Caco-2 (cell line): ENCODE results near the gene PTPRN2. TPM values are rescaled to one million over a fixed set of nuclear protein-coding genes. Genes with fewer than 3 reads are reported as not detected.
"Not testable (repeated sequence)": the region's sequence is repeated elsewhere in the genome, so short reads cannot be mapped to it uniquely, and the experiment has no call there.

Source experiments
- BruUV-seq: library from RNA; stranded (reverse); fragments of 400-500 nt; replicated peaks from 2 replicates; lab custom pipeline; 2021; lab: Mats Ljungman, UMichigan
- CTCF ChIA-PET: fragments of 300-600 bp; sonication (Branson Sonifier 250); formaldehyde crosslinking; loops from one replicate; lab custom pipeline; 2022; ENCODE audit warnings: antibody characterized with exemption; lab: Charles Lee
- POLR2A ChIA-PET: fragments of 300-600 bp; sonication (Branson Sonifier 250); formaldehyde crosslinking; loops from one replicate; lab custom pipeline; 2022; ENCODE audit warnings: antibody characterized with exemption; lab: Charles Lee
- DNase-seq, 2 experiments: peaks; one replicate each; pipeline versions ENCODE4 v3.0.0 to v3.0.0-alpha.2; 2020 to 2022
- H3K27me3 ChIP-seq: replicated peaks from 2 replicates; pipeline ENCODE4 v1.6.0; 2011; ENCODE audit warnings: low read length; ENCODE audit not compliant: control insufficient read depth, insufficient read depth
- H3K36me3 ChIP-seq: 2 replicates; pipeline ENCODE4 v1.5.1; 2011; ENCODE audit warnings: low read length; ENCODE audit not compliant: control insufficient read depth, insufficient read depth
- H3K4me1 ChIP-seq: fragments of 250-450 bp; sonication (Bioruptor Pico); 2 replicates; pipeline ENCODE4 v1.5.1; 2020; ENCODE audit warnings: mild to moderate bottlenecking
- H3K4me3 ChIP-seq: 2 replicates; pipeline ENCODE4 v1.5.1; 2011; ENCODE audit warnings: low read depth, mild to moderate bottlenecking, control low read depth, low read length
- H3K9me3 ChIP-seq: fragments of 250-450 bp; sonication (Bioruptor Pico); 2 replicates; pipeline ENCODE4 v1.5.1; 2020; ENCODE audit warnings: mild to moderate bottlenecking, moderate library complexity
- H3K27ac Mint-ChIP-seq: one replicate; pipeline ENCODE4 v1.8.0; 2022; ENCODE audit warnings: mixed read lengths; ENCODE audit not compliant: unreplicated experiment
- H3K27me3 Mint-ChIP-seq: one replicate; pipeline ENCODE4 v1.8.0; 2022; ENCODE audit warnings: mixed read lengths; ENCODE audit not compliant: insufficient read depth, unreplicated experiment
- H3K36me3 Mint-ChIP-seq: one replicate; pipeline ENCODE4 v1.8.0; 2022; ENCODE audit warnings: mild to moderate bottlenecking, mixed read lengths; ENCODE audit not compliant: insufficient read depth, unreplicated experiment
- H3K4me1 Mint-ChIP-seq: one replicate; pipeline ENCODE4 v1.8.0; 2022; ENCODE audit warnings: low read depth, mixed read lengths; ENCODE audit not compliant: unreplicated experiment
- H3K4me3 Mint-ChIP-seq: one replicate; pipeline ENCODE4 v1.8.0; 2022; ENCODE audit warnings: mild to moderate bottlenecking, moderate library complexity, mixed read lengths; ENCODE audit not compliant: unreplicated experiment
- H3K9me3 Mint-ChIP-seq: one replicate; pipeline ENCODE4 v1.8.0; 2022; ENCODE audit warnings: mixed read lengths; ENCODE audit not compliant: unreplicated experiment
- intact Hi-C: fragments of 100-400 bp; cut with micrococcal nuclease; formaldehyde crosslinking; loops from one replicate; pipeline ENCODE4 v1.10.0; 2022; ENCODE audit not compliant: unreplicated experiment
- total RNA-seq: library from RNA; stranded (reverse); gene quantifications from 2 replicates; pipeline ENCODE4 v1.2.3, GENCODE V29; 2022
- TF ChIP-seq, protein P1 (sequence below), 2 experiments: fragments of 200-600 bp in 1 of 2; IDR thresholded peaks; 1 replicate in 1 of 2; 2 replicates in 1 of 2; pipeline versions ENCODE4 v1.5.1 to v1.8.0; 2011 to 2022; ENCODE audit warnings: antibody characterized with exemption in 1 of 2, control low read depth in 1 of 2, inconsistent platforms in 1 of 2, low read depth in 1 of 2, low read length in 1 of 2, mild to moderate bottlenecking in 1 of 2, moderate library complexity in 1 of 2; ENCODE audit not compliant: insufficient read depth in 1 of 2, severe bottlenecking in 1 of 2, unreplicated experiment in 1 of 2

PTPRN2 gene
- total RNA-seq, 1 experiment from 2014 or later: 1.4 TPM

DNA sequence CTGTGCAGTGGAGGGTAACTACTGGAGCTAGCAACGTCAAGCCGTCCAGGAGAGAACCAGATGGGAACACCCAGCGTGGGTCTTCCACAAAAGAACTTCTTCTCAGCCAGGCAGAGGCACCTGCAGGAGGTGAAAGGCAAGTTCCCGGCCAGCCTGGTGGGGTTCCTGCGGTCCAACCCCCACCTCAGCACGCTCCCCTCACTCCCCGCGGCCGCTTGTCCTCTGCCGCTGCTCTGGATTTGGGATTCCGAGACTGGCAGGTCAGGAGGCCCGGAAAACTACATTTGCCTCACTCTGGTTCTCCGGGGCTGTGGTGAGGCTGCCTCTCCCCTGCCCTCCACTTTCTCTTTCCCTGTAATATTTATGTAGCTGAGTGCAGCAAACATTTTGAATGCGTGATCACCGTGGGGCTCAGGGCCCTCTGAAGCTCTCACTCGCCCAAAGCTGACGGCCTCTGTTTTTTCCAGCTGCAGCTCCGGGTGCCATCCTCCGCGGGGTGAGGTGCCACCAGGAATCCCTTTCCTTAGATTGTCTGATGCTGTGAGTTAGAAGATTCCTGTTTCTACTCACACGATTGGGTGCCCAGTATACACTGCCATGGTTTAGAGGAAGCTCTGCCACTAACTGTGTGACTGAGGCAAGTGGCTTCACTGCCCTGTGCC lies 884.0 kb downstream of the PTPRN2 start:
- Mint-ChIP-seq H3K36me3 (no peaks in the 10 kb centered on the region), H3K4me1 (no peaks in the 10 kb centered on the region), H3K27me3 (peaks cover 18% of the 10 kb centered on the region), H3K4me3 (no peak overlapping the region), H3K9me3 (no peaks in the 10 kb centered on the region), H3K27ac (no peak overlapping the region)
- Histone ChIP-seq H3K4me3 (no peak overlapping the region), H3K27me3 (no peaks in the 10 kb centered on the region), H3K36me3 (no peaks in the 10 kb centered on the region), H3K9me3 (no peaks in the 10 kb centered on the region), H3K4me1 (no peaks in the 10 kb centered on the region)
- no peak for DNase-seq
- ChIA-PET POLR2A (no interaction called here), CTCF (no interaction called here)
- TF ChIP-seq, protein P1, sequence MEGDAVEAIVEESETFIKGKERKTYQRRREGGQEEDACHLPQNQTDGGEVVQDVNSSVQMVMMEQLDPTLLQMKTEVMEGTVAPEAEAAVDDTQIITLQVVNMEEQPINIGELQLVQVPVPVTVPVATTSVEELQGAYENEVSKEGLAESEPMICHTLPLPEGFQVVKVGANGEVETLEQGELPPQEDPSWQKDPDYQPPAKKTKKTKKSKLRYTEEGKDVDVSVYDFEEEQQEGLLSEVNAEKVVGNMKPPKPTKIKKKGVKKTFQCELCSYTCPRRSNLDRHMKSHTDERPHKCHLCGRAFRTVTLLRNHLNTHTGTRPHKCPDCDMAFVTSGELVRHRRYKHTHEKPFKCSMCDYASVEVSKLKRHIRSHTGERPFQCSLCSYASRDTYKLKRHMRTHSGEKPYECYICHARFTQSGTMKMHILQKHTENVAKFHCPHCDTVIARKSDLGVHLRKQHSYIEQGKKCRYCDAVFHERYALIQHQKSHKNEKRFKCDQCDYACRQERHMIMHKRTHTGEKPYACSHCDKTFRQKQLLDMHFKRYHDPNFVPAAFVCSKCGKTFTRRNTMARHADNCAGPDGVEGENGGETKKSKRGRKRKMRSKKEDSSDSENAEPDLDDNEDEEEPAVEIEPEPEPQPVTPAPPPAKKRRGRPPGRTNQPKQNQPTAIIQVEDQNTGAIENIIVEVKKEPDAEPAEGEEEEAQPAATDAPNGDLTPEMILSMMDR (IDR thresholded peaks at IDR 0.05; ENCODE audit: insufficient read depth in 1 of 2, low read depth in 1 of 2, low read length in 1 of 2, severe bottlenecking in 1 of 2, unreplicated experiment in 1 of 2): no peak
- BruUV-seq: no TSS peak
- intact Hi-C loops: no loop called here

DNA sequence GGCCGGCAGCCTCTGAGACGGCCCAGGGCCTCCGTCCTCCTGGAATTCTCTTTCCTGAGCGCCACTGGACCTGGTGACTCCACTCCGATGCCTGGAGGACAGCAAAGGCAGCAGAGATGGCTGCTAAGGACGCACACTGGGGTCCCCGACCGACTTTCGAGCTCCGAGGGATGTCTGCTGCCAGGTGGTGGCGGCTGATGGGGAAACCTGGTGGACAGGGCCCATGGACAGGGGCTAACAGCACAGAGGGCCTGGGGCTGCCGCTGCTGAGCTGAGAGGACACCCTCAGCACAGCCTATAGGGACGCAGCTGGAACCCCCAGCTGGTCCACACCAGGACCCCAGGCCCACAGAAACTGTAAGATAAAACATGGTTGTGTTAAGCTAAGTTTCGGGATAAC lies 884.5 kb downstream of the PTPRN2 start:
- H3K27me3 Mint-ChIP-seq: peaks cover 15% of the 10 kb centered on the region
- no peak overlapping the region for H3K27ac Mint-ChIP-seq
- BruUV-seq: no TSS peak

DNA sequence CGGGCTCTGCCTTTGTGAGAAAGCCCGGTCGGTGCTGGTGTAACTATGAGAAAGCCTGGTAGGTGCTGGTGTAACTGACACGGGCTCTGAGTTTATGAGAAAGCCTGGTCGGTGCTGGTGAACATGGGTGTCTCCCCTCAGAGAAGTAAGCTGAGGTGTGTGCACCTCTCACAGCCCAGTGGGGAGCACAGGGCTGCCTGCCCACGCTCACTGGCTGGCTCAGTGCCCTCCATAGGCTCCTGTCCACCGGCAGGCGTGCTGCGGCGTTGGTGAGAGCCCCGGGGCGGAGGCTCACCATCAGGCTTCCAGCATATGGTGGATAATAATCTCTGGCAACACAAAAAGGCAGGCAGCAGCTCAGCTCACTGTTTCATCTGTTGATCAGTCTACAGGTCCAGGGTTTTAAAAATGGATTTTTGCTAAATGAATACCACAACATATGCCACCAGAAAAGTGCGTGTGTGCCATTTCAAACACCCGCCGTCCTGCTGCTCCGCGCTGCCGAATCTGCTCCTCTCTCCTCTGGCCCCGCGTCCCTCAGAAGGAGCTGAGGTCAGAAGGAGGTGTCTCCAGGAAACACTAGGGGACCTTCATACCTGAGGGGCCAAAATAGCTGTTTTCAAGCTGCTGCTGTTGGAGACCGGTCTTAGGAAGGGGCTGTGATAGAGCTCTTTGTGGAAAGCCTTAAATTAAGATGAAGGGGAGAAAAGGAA lies 885.2 kb downstream of the PTPRN2 start:
- POLR2A ChIA-PET: no interaction called here
- no peaks in the 10 kb centered on the region for H3K9me3 Mint-ChIP-seq
- no peaks in the 10 kb centered on the region for H3K9me3 ChIP-seq

More for the DNA sequence above, 884.5 kb downstream of the PTPRN2 start:
- no peaks in the 10 kb centered on the region for H3K4me1 ChIP-seq
- no peak overlapping the region for H3K4me3 ChIP-seq
- H3K4me3 Mint-ChIP-seq: no peak overlapping the region
- H3K27me3 ChIP-seq: no peaks in the 10 kb centered on the region
- H3K36me3 Mint-ChIP-seq: no peaks in the 10 kb centered on the region
- H3K9me3 Mint-ChIP-seq: no peaks in the 10 kb centered on the region
- intact Hi-C loops: no loop called here
- TF ChIP-seq, protein P1 (IDR thresholded peaks at IDR 0.05; ENCODE audit: insufficient read depth in 1 of 2, low read depth in 1 of 2, low read length in 1 of 2, severe bottlenecking in 1 of 2, unreplicated experiment in 1 of 2): no peak
- no peak for DNase-seq
- ChIA-PET POLR2A (no interaction called here), CTCF (no interaction called here)
- no peaks in the 10 kb centered on the region for H3K36me3 ChIP-seq
- H3K4me1 Mint-ChIP-seq: no peaks in the 10 kb centered on the region
- H3K9me3 ChIP-seq: no peaks in the 10 kb centered on the region

DNA sequence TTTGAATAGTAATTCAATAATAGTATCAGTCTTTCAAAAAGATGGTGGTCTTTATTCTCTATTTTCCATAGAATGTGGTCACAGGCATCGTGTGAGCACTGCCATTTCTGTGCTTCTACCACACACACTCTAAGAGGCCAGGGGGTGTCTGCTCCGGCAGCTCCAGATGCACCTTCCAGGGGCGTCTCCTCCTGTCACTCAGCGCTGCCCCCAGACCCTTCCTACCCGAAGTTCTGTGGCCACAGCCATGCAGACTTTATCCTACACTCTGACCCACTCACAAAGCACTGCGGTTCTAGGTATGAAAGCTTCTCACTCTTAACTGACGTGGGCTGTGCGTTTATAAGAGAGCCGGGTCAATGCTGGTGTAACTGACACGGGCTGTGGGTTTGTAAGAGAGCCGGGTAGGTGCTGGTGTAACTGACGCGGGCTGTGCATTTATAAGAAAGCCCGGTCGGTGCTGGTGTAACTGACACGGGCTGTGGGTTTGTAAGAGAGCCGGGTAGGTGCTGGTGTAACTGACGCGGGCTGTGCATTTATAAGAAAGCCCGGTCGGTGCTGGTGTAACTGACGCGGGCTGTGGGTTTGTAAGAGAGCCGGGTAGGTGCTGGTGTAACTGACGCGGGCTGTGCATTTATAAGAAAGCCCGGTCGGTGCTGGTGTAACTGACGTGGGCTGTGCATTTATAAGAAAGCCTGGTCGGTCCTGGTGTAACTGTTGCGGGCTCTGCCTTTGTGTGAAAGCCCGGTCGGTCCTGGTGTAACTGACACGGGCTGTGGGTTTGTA lies 886.0 kb downstream of the PTPRN2 start:
- POLR2A ChIA-PET, H3K9me3 ChIP-seq, DNase-seq, H3K4me1 ChIP-seq, H3K4me3 ChIP-seq, CTCF ChIA-PET, H3K4me1 Mint-ChIP-seq, H3K36me3 ChIP-seq, BruUV-seq, H3K27me3 Mint-ChIP-seq, intact Hi-C loops, H3K27me3 ChIP-seq, H3K36me3 Mint-ChIP-seq, H3K9me3 Mint-ChIP-seq, H3K27ac Mint-ChIP-seq, H3K4me3 Mint-ChIP-seq: not testable (repeated sequence)

More for the DNA sequence above, 885.2 kb downstream of the PTPRN2 start:
- no peaks in the 10 kb centered on the region for H3K36me3 Mint-ChIP-seq
- Histone ChIP-seq H3K36me3 (no peaks in the 10 kb centered on the region), H3K4me1 (no peaks in the 10 kb centered on the region), H3K27me3 (no peaks in the 10 kb centered on the region), H3K4me3 (no peak overlapping the region)
- H3K4me3 Mint-ChIP-seq: no peak overlapping the region
- TF ChIP-seq, protein P1 (IDR thresholded peaks at IDR 0.05; ENCODE audit: insufficient read depth in 1 of 2, low read depth in 1 of 2, low read length in 1 of 2, severe bottlenecking in 1 of 2, unreplicated experiment in 1 of 2): no peak
- CTCF ChIA-PET: no interaction called here
- H3K4me1 Mint-ChIP-seq: no peaks in the 10 kb centered on the region
- BruUV-seq: no TSS peak
- no peak overlapping the region for H3K27ac Mint-ChIP-seq
- H3K27me3 Mint-ChIP-seq: peaks cover 13% of the 10 kb centered on the region
- no peak for DNase-seq
- intact Hi-C loops: no loop called here
